ENCODE data around the gene APEX2.
"Not testable (repeated sequence)": the region's sequence is repeated elsewhere in the genome, so short reads cannot be mapped to it uniquely, and the experiment has no call there.

APEX2 gene

DNA sequence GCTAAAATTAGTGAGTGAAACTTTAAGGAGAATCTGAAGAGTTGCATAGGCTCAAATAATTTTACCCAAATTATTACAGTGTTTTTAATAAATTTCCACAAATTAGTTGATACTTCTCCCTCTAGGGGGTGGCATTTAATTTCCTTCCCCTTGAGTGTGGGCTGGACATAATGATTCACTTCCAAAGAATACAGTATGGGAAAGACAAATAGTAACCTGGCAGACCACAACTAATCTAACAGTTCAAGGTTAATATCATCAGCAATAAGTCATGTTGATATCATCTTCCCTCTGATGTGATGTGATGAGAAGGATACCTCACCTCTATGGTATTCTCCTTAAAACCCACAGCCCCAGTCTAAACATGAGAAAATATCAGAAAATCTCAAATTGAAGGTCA is 21.7 kb upstream of the APEX2 start:
- Mint-ChIP-seq H3K27ac (no peak overlapping the region), H3K4me1 (no peaks in the 10 kb centered on the region), H3K4me3 (no peak overlapping the region), H3K36me3 (ENCODE audit: low read depth) (no peaks in the 10 kb centered on the region), H3K27me3 (ENCODE audit: low read depth, poor library complexity) (peaks cover 4% of the 10 kb centered on the region), H3K9me3 (peaks cover 53% of the 10 kb centered on the region)
- TF ChIP-seq CTCF (IDR thresholded peaks at IDR 0.05), result no peak
- DNase-seq, result no peak

GRCh38 chrX:54979432-54979831 is 20.7 kb upstream of the APEX2 start:
- Mint-ChIP-seq H3K27ac (no peak overlapping the region), H3K4me3 (no peak overlapping the region), H3K9me3 (peaks cover 52% of the 10 kb centered on the region), H3K27me3 (ENCODE audit: low read depth, poor library complexity) (peaks cover 4% of the 10 kb centered on the region), H3K4me1 (no peaks in the 10 kb centered on the region), H3K36me3 (ENCODE audit: low read depth) (no peaks in the 10 kb centered on the region)
- no peak for DNase-seq
- TF ChIP-seq CTCF (IDR thresholded peaks at IDR 0.05), result no peak

GRCh38 chrX:54980334-54980733 is 19.8 kb upstream of the APEX2 start:
- Mint-ChIP-seq H3K9me3 (peaks cover 43% of the 10 kb centered on the region), H3K36me3 (ENCODE audit: low read depth) (no peaks in the 10 kb centered on the region), H3K4me3 (no peak overlapping the region), H3K27me3 (ENCODE audit: low read depth, poor library complexity) (peaks cover 8% of the 10 kb centered on the region), H3K27ac (no peak overlapping the region), H3K4me1 (no peaks in the 10 kb centered on the region)
- no peak for DNase-seq
- no peak for TF ChIP-seq CTCF (IDR thresholded peaks at IDR 0.05)

GRCh38 chrX:54983306-54983705 is 16.9 kb upstream of the APEX2 start:
- H3K27ac Mint-ChIP-seq; H3K36me3 Mint-ChIP-seq (ENCODE audit: low read depth); H3K4me3 Mint-ChIP-seq; H3K4me1 Mint-ChIP-seq; DNase-seq: not testable (repeated sequence)
- peaks cover 13% of the 10 kb centered on the region for H3K27me3 Mint-ChIP-seq (ENCODE audit: low read depth, poor library complexity)
- peaks cover 40% of the 10 kb centered on the region for H3K9me3 Mint-ChIP-seq

DNA sequence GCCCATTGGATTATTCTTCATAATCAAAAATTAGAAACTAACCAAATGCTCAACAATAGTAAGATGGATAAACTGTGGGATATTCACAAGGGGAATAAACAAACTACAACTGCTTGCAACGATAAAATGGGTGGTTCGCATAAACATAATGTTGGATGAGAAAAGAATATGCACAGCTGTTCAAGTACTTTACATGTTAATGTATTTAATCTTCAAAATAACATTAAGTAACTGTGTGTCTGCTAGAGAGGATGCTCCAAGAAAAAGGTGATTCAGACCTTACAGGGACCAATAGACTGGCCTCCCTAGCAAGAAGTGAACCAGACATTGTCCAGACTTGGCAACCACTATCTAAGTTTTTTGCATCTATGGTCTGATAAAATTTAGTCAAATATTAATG is 8.5 kb upstream of the APEX2 start:
- Mint-ChIP-seq H3K4me3 (no peak overlapping the region), H3K36me3 (ENCODE audit: low read depth) (no peaks in the 10 kb centered on the region), H3K9me3 (peaks cover 29% of the 10 kb centered on the region), H3K4me1 (no peaks in the 10 kb centered on the region), H3K27me3 (ENCODE audit: low read depth, poor library complexity) (peaks cover 32% of the 10 kb centered on the region), H3K27ac (no peak overlapping the region)
- DNase-seq, result no peak
- TF ChIP-seq CTCF (IDR thresholded peaks at IDR 0.05), result no peak

- Mint-ChIP-seq H3K9me3 (peaks cover 33% of the 10 kb centered on the region), H3K4me3 (no peak overlapping the region), H3K4me1 (no peaks in the 10 kb centered on the region), H3K27ac (no peak overlapping the region), H3K27me3 (ENCODE audit: low read depth, poor library complexity) (peaks cover 35% of the 10 kb centered on the region), H3K36me3 (ENCODE audit: low read depth) (no peaks in the 10 kb centered on the region)
- TF ChIP-seq CTCF (IDR thresholded peaks at IDR 0.05), result no peak
- no peak for DNase-seq
Observed at GRCh38 chrX:54992911-54993622, 7.1 kb upstream of the APEX2 start.

All from nephron progenitor cell (in vitro differentiated cells).